IMR-90 (cell line): ENCODE data around the gene CUEDC2. TPM values are rescaled to one million over a fixed set of nuclear protein-coding genes. Genes with fewer than 3 reads are reported as not detected.

Source experiments
- ATAC-seq: fragments of 200-7000 bp; cut with Tn5 transposase; 2 replicates; pipeline ENCODE4 v1.9.1; 2020; ENCODE audit warnings: low read depth, mild to moderate bottlenecking, moderate library complexity
- BruUV-seq: library from RNA; stranded (reverse); fragments of 400-500 nt; replicated peaks from 2 replicates; lab custom pipeline; 2021; lab: Mats Ljungman, UMichigan
- CTCF ChIA-PET: fragments of 300-600 bp; formaldehyde crosslinking; extraction: SDS; loops from one replicate; lab custom pipeline; 2021; ENCODE audit warnings: antibody characterized with exemption; lab: Yijun Ruan, JAX
- POLR2A ChIA-PET: fragments of 300-600 bp; sonication (Branson Sonifier 250); formaldehyde crosslinking; loops from one replicate; lab custom pipeline; 2022; ENCODE audit warnings: antibody characterized with exemption; ENCODE audit not compliant: unreplicated experiment; lab: Charles Lee
- DNase-seq: peaks from one replicate; pipeline ENCODE4 v3.0.0; 2013
- H2AFZ ChIP-seq: replicated peaks from 2 replicates; pipeline ENCODE3; 2013; ENCODE audit warnings: low read length, mild to moderate bottlenecking; ENCODE audit not compliant: poor library complexity
- H2AK5ac ChIP-seq: 2 replicates; pipeline ENCODE4 v1.6.1; 2013; ENCODE audit warnings: low read depth, low read length, inconsistent platforms
- H2AK9ac ChIP-seq: replicated peaks from 2 replicates; pipeline ENCODE3; 2013; ENCODE audit warnings: mild to moderate bottlenecking, low read depth, low read length, moderate library complexity; ENCODE audit not compliant: poor library complexity
- H2BK120ac ChIP-seq: 2 replicates; pipeline ENCODE4 v1.6.1; 2013; ENCODE audit warnings: low read depth, low read length, inconsistent platforms
- H2BK15ac ChIP-seq: 3 replicates; pipeline ENCODE4 v1.6.1; 2013; ENCODE audit warnings: low read depth, low read length, inconsistent platforms
- H2BK20ac ChIP-seq: 2 replicates; pipeline ENCODE4 v1.6.1; 2013; ENCODE audit warnings: low read depth, mild to moderate bottlenecking, inconsistent platforms, low read length, moderate library complexity
- H2BK5ac ChIP-seq: 2 replicates; pipeline ENCODE4 v1.6.1; 2013; ENCODE audit warnings: mild to moderate bottlenecking, low read depth, low read length, inconsistent platforms; ENCODE audit not compliant: poor library complexity, severe bottlenecking
- H3K14ac ChIP-seq: replicated peaks from 2 replicates; pipeline ENCODE4 v1.6.1; 2013; ENCODE audit warnings: low read depth, low read length, inconsistent platforms
- H3K18ac ChIP-seq: 2 replicates; pipeline ENCODE4 v1.6.1; 2013; ENCODE audit warnings: low read depth, low read length, control low read depth
- H3K23ac ChIP-seq: 2 replicates; pipeline ENCODE4 v1.6.1; 2013; ENCODE audit warnings: low read depth, low read length, inconsistent platforms
- H3K27ac ChIP-seq: 2 replicates; pipeline ENCODE4 v1.5.1; 2013; ENCODE audit warnings: mild to moderate bottlenecking, control low read depth, low read length; ENCODE audit not compliant: insufficient read depth
- H3K27me3 ChIP-seq: 2 replicates; pipeline ENCODE4 v1.6.1; 2013; ENCODE audit warnings: low read length; ENCODE audit not compliant: control insufficient read depth, insufficient read depth
- H3K36me3 ChIP-seq: 2 replicates; pipeline ENCODE4 v1.6.1; 2013; ENCODE audit warnings: low read length, mixed read lengths; ENCODE audit not compliant: control insufficient read depth, insufficient read depth
- H3K4ac ChIP-seq: 2 replicates; pipeline ENCODE4 v1.6.1; 2013; ENCODE audit warnings: low read depth, low read length, inconsistent platforms
- H3K4me1 ChIP-seq: 2 replicates; pipeline ENCODE4 v1.6.1; 2013; ENCODE audit warnings: low read length, mixed read lengths; ENCODE audit not compliant: control insufficient read depth, insufficient read depth
- H3K4me2 ChIP-seq: 2 replicates; pipeline ENCODE4 v1.6.1; 2013; ENCODE audit warnings: low read depth, mild to moderate bottlenecking, control low read depth, low read length, moderate library complexity
- H3K4me3 ChIP-seq: 2 replicates; pipeline ENCODE4 v1.5.1; 2013; ENCODE audit warnings: low read depth, mild to moderate bottlenecking, control low read depth, low read length, moderate library complexity; ENCODE audit not compliant: insufficient read depth
- H3K56ac ChIP-seq: 2 replicates; pipeline ENCODE4 v1.6.1; 2013; ENCODE audit warnings: low read length, inconsistent platforms; ENCODE audit not compliant: insufficient read depth; ENCODE audit errors: extremely low read depth
- H3K79me1 ChIP-seq, 2 experiments: 2 replicates each; pipeline ENCODE4 v1.6.1; 2013; ENCODE audit warnings: low read length in 2 of 2, inconsistent platforms in 1 of 2, low read depth in 1 of 2
- H3K9ac ChIP-seq: 2 replicates; pipeline ENCODE4 v1.6.1; 2013; ENCODE audit warnings: low read depth, low read length, control low read depth
- H3K9me1 ChIP-seq: 2 replicates; pipeline ENCODE4 v1.6.1; 2013; ENCODE audit warnings: low read length, inconsistent platforms; ENCODE audit not compliant: insufficient read depth
- H3K9me3 ChIP-seq: 2 replicates; pipeline ENCODE4 v1.6.1; 2013; ENCODE audit warnings: low read length; ENCODE audit not compliant: control insufficient read depth, insufficient read depth
- H4K20me1 ChIP-seq: 2 replicates; pipeline ENCODE4 v1.6.1; 2013; ENCODE audit warnings: low read length, inconsistent platforms; ENCODE audit not compliant: insufficient read depth
- H4K5ac ChIP-seq: 2 replicates; pipeline ENCODE4 v1.6.1; 2013; ENCODE audit warnings: mild to moderate bottlenecking, low read depth, low read length, control low read depth
- H4K8ac ChIP-seq, 2 experiments: 2 replicates each; pipeline ENCODE4 v1.6.1; 2013; ENCODE audit warnings: low read depth in 2 of 2, low read length in 2 of 2, control low read depth in 1 of 2, inconsistent platforms in 1 of 2
- H4K91ac ChIP-seq: 2 replicates; pipeline ENCODE4 v1.6.1; 2013; ENCODE audit warnings: low read depth, low read length, inconsistent platforms; ENCODE audit not compliant: insufficient read depth
- BHLHE40 ChIP-seq: fragments of 150-350 bp; IDR thresholded peaks from 2 replicates; pipeline ENCODE4 v1.6.1; 2016; ENCODE audit warnings: mild to moderate bottlenecking, low read depth, low read length
- CEBPB ChIP-seq: IDR thresholded peaks from 2 replicates; pipeline ENCODE4 v1.6.1; 2012; ENCODE audit warnings: low read depth, low read length, improper control_type of control experiment
- CHD1 ChIP-seq: IDR thresholded peaks from 2 replicates; pipeline ENCODE4 v1.6.1; 2012; ENCODE audit warnings: low read depth, low read length, improper control_type of control experiment
- CTCF ChIP-seq: conservative IDR thresholded peaks from 2 replicates; pipeline ENCODE4 v1.5.1; 2012; ENCODE audit warnings: mild to moderate bottlenecking, low read depth, low read length, improper control_type of control experiment
- ELK1 ChIP-seq: fragments of 150-350 bp; IDR thresholded peaks from 2 replicates; pipeline ENCODE4 v1.6.1; 2016; ENCODE audit warnings: low read depth, mild to moderate bottlenecking, low read length, moderate library complexity, borderline replicate concordance
- FOS ChIP-seq: fragments of 150-350 bp; IDR thresholded peaks from 2 replicates; pipeline ENCODE4 v1.6.1; 2016; ENCODE audit warnings: low read depth, low read length
- MAFK ChIP-seq: IDR thresholded peaks from 2 replicates; pipeline ENCODE4 v1.6.1; 2012; ENCODE audit warnings: low read depth, low read length, improper control_type of control experiment
- MAZ ChIP-seq: IDR thresholded peaks from 2 replicates; pipeline ENCODE4 v1.6.1; 2012; ENCODE audit warnings: low read depth, mild to moderate bottlenecking, low read length, improper control_type of control experiment, moderate library complexity, borderline replicate concordance
- MXI1 ChIP-seq: IDR thresholded peaks from 2 replicates; pipeline ENCODE4 v1.6.1; 2012; ENCODE audit warnings: low read depth, mild to moderate bottlenecking, low read length, moderate library complexity, borderline replicate concordance
- NFE2L2 ChIP-seq: fragments of 150-350 bp; IDR thresholded peaks from 2 replicates; pipeline ENCODE4 v1.6.1; 2016; ENCODE audit warnings: low read depth, mild to moderate bottlenecking, low read length
- POLR2A ChIP-seq: IDR thresholded peaks from 2 replicates; pipeline ENCODE4 v1.6.1; 2012; ENCODE audit warnings: mild to moderate bottlenecking, low read depth, low read length
- RAD21 ChIP-seq: IDR thresholded peaks from 2 replicates; pipeline ENCODE4 v1.6.1; 2012; ENCODE audit warnings: low read length, improper control_type of control experiment
- RCOR1 ChIP-seq: IDR thresholded peaks from 2 replicates; pipeline ENCODE4 v1.6.1; 2012; ENCODE audit warnings: mild to moderate bottlenecking, low read length, improper control_type of control experiment; ENCODE audit not compliant: insufficient replicate concordance
- RFX5 ChIP-seq: IDR thresholded peaks from 2 replicates; pipeline ENCODE4 v1.8.0; 2012; ENCODE audit warnings: low read depth, mild to moderate bottlenecking, low read length, moderate library complexity
- SMC3 ChIP-seq: fragments of 150-350 bp; IDR thresholded peaks from 2 replicates; pipeline ENCODE4 v1.6.1; 2016; ENCODE audit warnings: low read depth, mild to moderate bottlenecking, antibody characterized with exemption, low read length, moderate library complexity
- WGBS, 2 experiments: methylation state at CpG; one replicate each; pipeline versions ENCODE4 v1.1.5 to v1.1.7; 2013; ENCODE audit warnings: missing lambda C conversion rate in 2 of 2; ENCODE audit not compliant: insufficient read length in 1 of 2; ENCODE audit errors: extremely low coverage in 2 of 2; 5-methylcytosine and 5-hydroxymethylcytosine counted together
- dilution Hi-C: fragments of 300-500 bp; cut with HindIII; formaldehyde crosslinking; loops from one replicate; pipeline ENCODE4 v1.14.3; 2018; ENCODE audit warnings: low sequenced_read_pairs; ENCODE audit not compliant: unreplicated experiment
- in situ Hi-C: fragments of 300-500 bp; cut with MboI; formaldehyde crosslinking; loops from 3 replicates; pipeline ENCODE4 v1.14.3; 2019; ENCODE audit warnings: low sequenced_read_pairs, inconsistent platforms, mixed read lengths
- intact Hi-C: fragments of 100-400 bp; cut with micrococcal nuclease; formaldehyde crosslinking; loops from 2 replicates; pipeline ENCODE4 v1.10.0; 2022
- polyA plus RNA-seq, 3 experiments: library from polyadenylated mRNA; depleted of rRNA; stranded (reverse); fragments of >200 nt; gene quantifications; 2 replicates each; pipeline ENCODE4 v1.2.3, GENCODE V29; 2012; ENCODE audit warnings: low replicate concordance in 1 of 3
- total RNA-seq: library from RNA; depleted of rRNA; stranded (reverse); fragments of >200 nt; gene quantifications from 2 replicates; pipeline ENCODE4 v1.2.3, GENCODE V29; 2012
- TF ChIP-seq, protein P1 (sequence below): fragments of 150-350 bp; IDR thresholded peaks from 2 replicates; pipeline ENCODE4 v1.6.1; 2017; ENCODE audit warnings: mild to moderate bottlenecking, antibody characterized with exemption, low read length, low read depth

Gene CUEDC2
- total and polyA plus RNA-seq, 2 of the 4 experiments (the other 2 are of a cell fraction) = 55.7 to 84.9 TPM

GRCh38 chr10:102467318-102467717, 34.9 kb upstream of the CUEDC2 start:
- in situ Hi-C loops (no loop called here), dilution Hi-C loops (no loop called here)
- no CpG with 5 or more reads among the region's 6 CpGs for WGBS, 2 experiments

More at GRCh38 chr10:102467318-102467717, 34.9 kb upstream of the CUEDC2 start:
- Histone ChIP-seq H3K4me1 (0 out of 2 replicates have a peak, but pooled peaks cover 2% of the 10 kb centered on the region), H3K27me3 (peaks cover 6% of the 10 kb centered on the region), H3K18ac (no peak overlapping the region), H2AFZ (no peak overlapping the region), H3K79me1 (no peaks in the 10 kb centered on the region), H3K4me3 (no peak overlapping the region), H2AK9ac (no peak overlapping the region), H4K91ac (no peak overlapping the region), H4K5ac (no peak overlapping the region), H3K9ac (no peak overlapping the region), H3K9me1 (no peaks in the 10 kb centered on the region), H2AK5ac (no peak overlapping the region), H4K20me1 (no peaks in the 10 kb centered on the region), H2BK15ac (no peak overlapping the region), H2BK5ac (no peak overlapping the region), H3K14ac (no peak overlapping the region), H3K4me2 (no peak overlapping the region), H3K23ac (no peak overlapping the region), H3K9me3 (no peaks in the 10 kb centered on the region), H3K4ac (no peak overlapping the region), H3K56ac (no peak overlapping the region), H3K36me3 (no peaks in the 10 kb centered on the region), H3K27ac (no peak overlapping the region), H4K8ac (no peak overlapping the region), H2BK20ac (no peak overlapping the region), H2BK120ac (no peak overlapping the region)
- CTCF ChIA-PET = no interaction called here
- ATAC-seq (no peak), DNase-seq (no peak)
- no TSS peak for BruUV-seq
- intact Hi-C loops = no loop called here
- POLR2A ChIA-PET = no interaction called here
- TF ChIP-seq ELK1 (no peak), RFX5 (no peak), FOS (no peak), CTCF (no peak), MAFK (no peak), POLR2A (no peak), BHLHE40 (no peak), SMC3 (no peak), RCOR1 (no peak), RAD21 (no peak), MXI1 (no peak), CEBPB (no peak), MAZ (no peak), CHD1 (no peak), NFE2L2 (no peak)
- TF ChIP-seq, protein P1, sequence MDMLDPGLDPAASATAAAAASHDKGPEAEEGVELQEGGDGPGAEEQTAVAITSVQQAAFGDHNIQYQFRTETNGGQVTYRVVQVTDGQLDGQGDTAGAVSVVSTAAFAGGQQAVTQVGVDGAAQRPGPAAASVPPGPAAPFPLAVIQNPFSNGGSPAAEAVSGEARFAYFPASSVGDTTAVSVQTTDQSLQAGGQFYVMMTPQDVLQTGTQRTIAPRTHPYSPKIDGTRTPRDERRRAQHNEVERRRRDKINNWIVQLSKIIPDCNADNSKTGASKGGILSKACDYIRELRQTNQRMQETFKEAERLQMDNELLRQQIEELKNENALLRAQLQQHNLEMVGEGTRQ = no peak
